HCT116 (cell line): Measurements from ENCODE around the gene SLC12A3. TPM values are rescaled to one million over a fixed set of nuclear protein-coding genes. Genes with fewer than 3 reads are reported as not detected.

ENCODE experiments used
- ATAC-seq: fragments of 200-7000 bp; cut with Tn5 transposase; 2 replicates; pipeline ENCODE4 v1.9.1; 2020; ENCODE audit warnings: mild to moderate bottlenecking, moderate library complexity
- BruUV-seq: library from RNA; stranded (reverse); fragments of 400-500 nt; replicated peaks from 2 replicates; lab custom pipeline; 2021; lab: Mats Ljungman, UMichigan
- CTCF ChIA-PET: fragments of 300-600 bp; sonication (Branson Sonifier 250); formaldehyde crosslinking; loops from one replicate; lab custom pipeline; 2021; ENCODE audit warnings: antibody characterized with exemption; lab: Charles Lee
- POLR2A ChIA-PET: fragments of 300-600, 350-600 bp; sonication (Branson Sonifier 250); formaldehyde crosslinking; loops from one replicate; lab custom pipeline; 2021; ENCODE audit warnings: antibody characterized with exemption; lab: Charles Lee
- RAD21 ChIA-PET, 2 experiments: fragments of 300-600 bp; sonication (Branson Sonifier 250); formaldehyde crosslinking; loops; one replicate each; lab custom pipeline; 2023; ENCODE audit warnings: low total read pairs in 2 of 2; ENCODE audit not compliant: uncharacterized antibody in 2 of 2, unreplicated experiment in 2 of 2, low non-redundant PET in 1 of 2; lab: Charles Lee
- DNase-seq: peaks from one replicate; pipeline ENCODE4 v3.0.0-alpha.2; 2010; ENCODE audit warnings: low read depth, low spot score
- H2AFZ ChIP-seq: fragments of 200-600 bp; shearing (Covaris generic), sonication (generic); 2 replicates; pipeline ENCODE4 v1.6.1; 2017; ENCODE audit warnings: low read depth, mixed run types, mixed read lengths, antibody characterized with exemption, low read length; ENCODE audit not compliant: poor library complexity, severe bottlenecking
- H3K27ac ChIP-seq: 2 replicates; pipeline ENCODE4 v1.5.1; 2012; ENCODE audit warnings: low read depth, low read length
- H3K27me3 ChIP-seq: fragments of 200-600 bp; sonication (generic); 2 replicates; pipeline ENCODE4 v1.6.1; 2016; ENCODE audit warnings: mixed run types, low read length, mixed read lengths; ENCODE audit not compliant: insufficient read depth
- H3K36me3 ChIP-seq, 2 experiments: fragments of 200-500 bp in 1 of 2; fragments of 200-600 bp in 1 of 2; sonication (Bioruptor generic) in 1 of 2; sonication (generic) in 1 of 2; 2 replicates each; pipeline versions ENCODE4 v1.5.1 to v1.6.1; 2014 to 2016; ENCODE audit warnings: low read length in 2 of 2, inconsistent platforms in 1 of 2, mixed read lengths in 1 of 2, mixed run types in 1 of 2; ENCODE audit not compliant: insufficient read depth in 2 of 2, control insufficient read depth in 1 of 2
- H3K4me1 ChIP-seq, 2 experiments: fragments of 200-600 bp in 1 of 2; sonication (generic) in 1 of 2; 2 replicates each; pipeline versions ENCODE4 v1.5.1 to v1.6.1; 2012 to 2017; ENCODE audit warnings: low read length in 2 of 2, inconsistent platforms in 1 of 2, mild to moderate bottlenecking in 1 of 2, mixed read lengths in 1 of 2, mixed run types in 1 of 2, moderate library complexity in 1 of 2; ENCODE audit not compliant: insufficient read depth in 2 of 2, control insufficient read depth in 1 of 2
- H3K4me2 ChIP-seq: fragments of 200-600 bp; sonication (generic); 2 replicates; pipeline ENCODE4 v1.6.1; 2017; ENCODE audit warnings: mixed run types, low read length, mixed read lengths
- H3K4me3 ChIP-seq, 2 experiments: fragments of 200-600 bp in 1 of 2; sonication (generic) in 1 of 2; replicated peaks in 1 of 2; 2 replicates each; pipeline ENCODE4 v1.5.1; 2011 to 2016; ENCODE audit warnings: low read length in 2 of 2, control low read depth in 1 of 2, low read depth in 1 of 2, mild to moderate bottlenecking in 1 of 2, mixed read lengths in 1 of 2, mixed run types in 1 of 2
- H3K79me2 ChIP-seq: fragments of 200-600 bp; sonication (generic); 2 replicates; pipeline ENCODE4 v1.6.1; 2017; ENCODE audit warnings: mild to moderate bottlenecking, mixed run types, low read length, moderate library complexity, mixed read lengths; ENCODE audit not compliant: insufficient read depth
- H3K9ac ChIP-seq: fragments of 200-600 bp; sonication (generic); 2 replicates; pipeline ENCODE4 v1.6.1; 2016; ENCODE audit warnings: low read length, mixed read lengths
- H3K9me2 ChIP-seq: fragments of 200-600 bp; sonication (generic), shearing (Covaris generic); 2 replicates; pipeline ENCODE4 v1.6.1; 2017; ENCODE audit warnings: mixed run types, mild to moderate bottlenecking, moderate library complexity; ENCODE audit not compliant: insufficient read depth
- H3K9me3 ChIP-seq, 2 experiments: fragments of 200-500 bp in 1 of 2; fragments of 200-600 bp in 1 of 2; sonication (Bioruptor generic) in 1 of 2; sonication (generic) in 1 of 2; 2 replicates each; pipeline ENCODE4 v1.6.1; 2014 to 2017; ENCODE audit warnings: low read length in 2 of 2, mixed read lengths in 2 of 2, inconsistent platforms in 1 of 2, low read depth in 1 of 2, mild to moderate bottlenecking in 1 of 2, mixed run types in 1 of 2, moderate library complexity in 1 of 2; ENCODE audit not compliant: control insufficient read depth in 1 of 2, insufficient read depth in 1 of 2
- H4K20me1 ChIP-seq: fragments of 200-600 bp; sonication (generic), shearing (Covaris generic); 2 replicates; pipeline ENCODE4 v1.6.1; 2017; ENCODE audit warnings: mixed run types, mild to moderate bottlenecking, moderate library complexity; ENCODE audit not compliant: insufficient read depth
- CBX3 ChIP-seq: IDR thresholded peaks from 2 replicates; pipeline ENCODE4 v1.6.1; 2012; ENCODE audit warnings: low read depth
- CEBPB ChIP-seq: IDR thresholded peaks from 2 replicates; pipeline ENCODE4 v1.6.1; 2012; ENCODE audit warnings: low read depth
- CTCF ChIP-seq, 3 experiments: fragments of 200-600 bp in 1 of 3; sonication (generic) in 1 of 3; IDR thresholded peaks in 2 of 3; conservative IDR thresholded peaks in 1 of 3; 2 replicates each; pipeline ENCODE4 v1.5.1; 2012 to 2017; ENCODE audit warnings: low read depth in 2 of 3, low read length in 2 of 3, antibody characterized with exemption in 1 of 3, borderline replicate concordance in 1 of 3, control low read depth in 1 of 3, mild to moderate bottlenecking in 1 of 3, mixed read lengths in 1 of 3, mixed run types in 1 of 3, moderate library complexity in 1 of 3; ENCODE audit not compliant: insufficient read depth in 1 of 3
- EGR1 ChIP-seq: IDR thresholded peaks from 2 replicates; pipeline ENCODE4 v1.6.1; 2012; ENCODE audit warnings: low read depth
- ELF1 ChIP-seq: IDR thresholded peaks from 2 replicates; pipeline ENCODE4 v1.6.1; 2012; ENCODE audit warnings: low read depth, borderline replicate concordance
- EZH2 ChIP-seq: fragments of 200-600 bp; sonication (generic); IDR thresholded peaks from 2 replicates; pipeline ENCODE4 v1.6.1; 2017; ENCODE audit warnings: antibody characterized with exemption, mixed run types
- EZH2phosphoT487 ChIP-seq: fragments of 200-600 bp; IDR thresholded peaks from 2 replicates; pipeline ENCODE4 v1.6.1; 2018; ENCODE audit warnings: antibody characterized with exemption, borderline replicate concordance
- JUND ChIP-seq: IDR thresholded peaks from 2 replicates; pipeline ENCODE4 v1.6.1; 2012
- POLR2A ChIP-seq: IDR thresholded peaks from 2 replicates; pipeline ENCODE4 v1.7.0; 2011; ENCODE audit warnings: borderline replicate concordance; ENCODE audit not compliant: insufficient read depth, insufficient read length; ENCODE audit errors: extremely low read depth
- REST ChIP-seq: IDR thresholded peaks from 2 replicates; pipeline ENCODE4 v1.6.1; 2012; ENCODE audit warnings: low read depth
- SIN3A ChIP-seq: IDR thresholded peaks from 2 replicates; pipeline ENCODE4 v1.6.1; 2012; ENCODE audit warnings: low read depth
- SP1 ChIP-seq: IDR thresholded peaks from 2 replicates; pipeline ENCODE4 v1.6.1; 2012; ENCODE audit warnings: low read depth
- TCF7L2 ChIP-seq: IDR thresholded peaks from 2 replicates; pipeline ENCODE4 v1.7.0; 2011; ENCODE audit warnings: borderline replicate concordance, inconsistent platforms; ENCODE audit not compliant: insufficient read depth, insufficient read length; ENCODE audit errors: extremely low read depth
- YY1 ChIP-seq: IDR thresholded peaks from 2 replicates; pipeline ENCODE4 v1.6.1; 2011; ENCODE audit warnings: low read length, low read depth, moderate library complexity, mild to moderate bottlenecking; ENCODE audit not compliant: insufficient replicate concordance; ENCODE audit errors: extremely low read depth
- ZBTB33 ChIP-seq: IDR thresholded peaks from 2 replicates; pipeline ENCODE4 v1.6.1; 2011; ENCODE audit warnings: mild to moderate bottlenecking, low read length, moderate library complexity; ENCODE audit not compliant: insufficient replicate concordance; ENCODE audit errors: extremely low read depth
- ZNF274 ChIP-seq: fragments of 200-500 bp; sonication (Bioruptor generic); IDR thresholded peaks from 2 replicates; pipeline ENCODE4 v1.6.1; 2014; ENCODE audit warnings: mild to moderate bottlenecking, low read depth, low read length, inconsistent platforms
- intact Hi-C: fragments of 100-400 bp; cut with micrococcal nuclease; formaldehyde crosslinking; loops from 2 replicates; pipeline ENCODE4 v1.10.0; 2022
- total RNA-seq: library from RNA; stranded (reverse); gene quantifications from one replicate; pipeline ENCODE4 v1.2.1, GENCODE V29; 2021; ENCODE audit not compliant: unreplicated experiment

SLC12A3 gene
- total RNA-seq, 1 experiment from 2014 or later: not detected

DNA sequence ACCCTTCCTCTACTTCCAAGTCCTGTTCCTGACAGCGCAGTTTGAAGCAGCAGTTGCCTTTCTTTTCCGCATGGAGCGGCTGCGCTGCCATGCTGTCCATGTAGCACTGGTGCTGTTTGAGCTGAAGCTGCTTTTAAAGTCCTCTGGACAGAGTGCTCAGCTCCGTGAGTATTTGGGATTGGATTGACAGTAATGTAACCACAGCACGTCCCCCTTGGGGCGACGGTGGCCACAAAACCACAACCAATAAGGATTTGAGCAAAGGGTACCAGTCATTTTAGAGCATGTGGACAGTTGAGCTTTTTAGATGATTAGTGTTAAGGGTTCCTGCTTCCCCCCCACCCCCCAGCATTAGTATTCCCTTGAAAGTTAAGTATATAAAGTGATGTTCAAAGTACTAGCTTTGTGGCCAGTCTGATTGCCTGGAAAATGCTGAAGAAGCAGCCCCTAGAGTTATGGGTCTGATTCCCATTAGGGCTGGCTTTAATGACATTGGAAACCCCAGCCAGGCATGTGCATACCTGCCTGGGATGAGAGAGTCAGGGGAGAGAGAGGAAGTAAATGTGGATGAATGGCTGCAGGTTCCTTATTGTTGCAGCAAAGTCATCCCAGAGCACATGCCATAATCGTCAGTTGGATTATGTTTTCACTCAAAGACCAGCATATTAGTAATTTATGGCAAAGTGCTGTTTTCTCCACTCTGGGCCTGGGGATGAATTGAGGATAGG is 31.6 kb upstream of the SLC12A3 start:
- Histone ChIP-seq H3K27ac (no peak overlapping the region), H4K20me1 (no peaks in the 10 kb centered on the region), H3K4me1 (no peaks in the 10 kb centered on the region), H3K4me3 (no peak overlapping the region), H3K9ac (no peak overlapping the region), H3K27me3 (no peaks in the 10 kb centered on the region), H3K36me3 (peaks cover 17 to 51% of the 10 kb centered on the region in 2 experiments), H3K4me2 (no peak overlapping the region), H3K9me3 (no peaks in the 10 kb centered on the region), H2AFZ (no peak overlapping the region), H3K79me2 (no peaks in the 10 kb centered on the region), H3K9me2 (no peaks in the 10 kb centered on the region)
- CTCF ChIA-PET: no interaction called here
- TF ChIP-seq EZH2 (no peak), TCF7L2 (no peak), YY1 (no peak), EZH2phosphoT487 (no peak), SIN3A (no peak), ZNF274 (no peak), REST (no peak), JUND (no peak), SP1 (no peak), EGR1 (no peak), CBX3 (no peak), CEBPB (no peak), ELF1 (no peak), POLR2A (no peak), ZBTB33 (no peak), CTCF (IDR thresholded peaks at IDR 0.05 in 2 of 3, conservative IDR thresholded peaks at IDR 0.05 in 1 of 3; ENCODE audit: borderline replicate concordance in 1 of 3, insufficient read depth in 1 of 3, low read depth in 2 of 3, low read length in 2 of 3) (no peak)
- DNase-seq: no peak
- POLR2A ChIA-PET: no interaction called here
- intact Hi-C loops: no loop called here
- RAD21 ChIA-PET: no interaction called here
- ATAC-seq: no peak
- no TSS peak for BruUV-seq
